8988T (cell line): ENCODE results near the gene RAPGEF5.

ENCODE experiments used
- DNase-seq: peaks from one replicate; pipeline ENCODE4 v3.0.0; 2011

The RAPGEF5 gene

DNA sequence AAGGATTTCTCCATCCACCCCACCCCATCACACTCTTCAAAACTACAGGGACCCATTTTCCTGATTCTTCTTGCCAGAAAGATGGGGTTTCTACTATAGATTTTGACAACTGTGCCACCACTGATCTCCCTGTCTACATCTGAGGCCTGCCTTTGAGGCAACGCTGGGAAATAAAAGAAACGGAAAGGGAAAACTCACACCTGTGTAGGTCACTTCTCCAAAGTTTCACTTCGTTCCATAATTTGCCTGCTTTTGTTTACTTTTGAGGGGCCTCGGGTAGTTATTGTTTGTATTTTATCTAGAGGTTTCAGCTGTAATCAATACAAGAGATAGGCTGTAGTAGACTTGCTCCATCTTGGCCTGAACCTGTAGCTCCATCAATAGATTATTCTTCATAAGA lies 56.1 kb downstream of the RAPGEF5 start:
- DNase-seq = no peak

- DNase-seq = no peak
Observed at GRCh38 chr7:22296916-22297315, 60.0 kb downstream of the RAPGEF5 start.

GRCh38 chr7:22296265-22296566 lies 60.7 kb downstream of the RAPGEF5 start:
- no peak for DNase-seq

DNA sequence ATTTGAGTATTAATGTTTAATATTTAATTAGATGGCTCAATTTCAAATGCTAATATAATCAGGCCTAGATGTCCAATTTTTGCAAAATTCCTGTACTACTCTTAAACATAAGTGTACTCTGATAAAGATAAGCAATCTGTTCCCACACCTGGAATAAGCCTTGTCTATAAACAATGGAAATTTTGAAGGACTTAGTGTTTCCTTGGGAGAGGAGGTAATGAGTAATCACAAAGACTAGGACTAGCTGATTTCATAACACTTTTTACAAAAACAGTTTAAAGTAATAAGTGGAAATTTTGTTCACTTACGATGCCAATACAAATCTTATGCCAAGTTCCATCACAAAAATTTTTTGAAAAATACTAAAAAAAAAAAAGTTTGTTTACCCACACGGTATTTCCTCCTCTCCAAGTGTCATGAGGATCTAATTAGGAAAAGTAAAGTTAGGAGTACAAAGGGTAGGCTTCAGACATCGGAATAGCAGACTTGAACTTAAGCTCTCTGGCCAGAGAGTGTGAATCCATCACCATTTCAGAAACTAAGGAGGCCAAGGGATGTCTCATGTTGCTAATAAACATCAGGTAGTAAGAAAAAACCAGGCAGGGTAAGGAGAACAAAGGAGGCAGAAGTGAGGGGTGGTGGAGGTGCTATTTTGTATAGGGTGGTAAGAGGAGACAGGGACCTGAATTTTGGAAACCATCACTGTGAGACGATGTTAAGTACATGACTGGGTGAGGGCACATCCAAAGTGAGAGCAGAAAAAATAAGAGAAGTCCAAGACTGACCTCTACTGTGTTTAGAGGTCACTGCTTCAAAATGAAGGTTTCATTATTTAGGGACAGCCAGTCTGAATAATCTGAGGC lies 61.3 kb downstream of the RAPGEF5 start:
- DNase-seq = no peak

GRCh38 chr7:22292531-22292930 lies 64.4 kb downstream of the RAPGEF5 start:
- no peak for DNase-seq

DNA sequence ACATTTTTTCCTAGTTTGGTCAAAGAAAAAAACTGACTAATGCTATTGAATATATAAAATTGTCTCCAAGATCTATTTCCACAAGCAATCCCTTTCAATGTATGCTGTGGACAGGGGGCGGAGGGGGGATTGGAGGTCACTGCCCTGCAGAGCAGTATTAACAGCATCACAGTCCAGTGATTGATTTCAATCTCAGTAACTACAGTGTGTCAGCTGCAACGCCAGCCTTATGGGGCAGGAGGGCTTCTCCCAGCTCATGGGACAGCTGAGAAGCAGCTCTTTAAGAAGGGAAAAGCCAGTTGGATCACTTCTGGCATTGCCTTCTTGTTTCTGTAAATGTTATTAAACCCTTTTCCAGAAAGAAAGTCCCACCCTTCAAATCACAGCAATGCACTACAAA lies 65.0 kb downstream of the RAPGEF5 start:
- no peak for DNase-seq

- DNase-seq = no peak
Observed at GRCh38 chr7:22288202-22288601, 68.8 kb downstream of the RAPGEF5 start.

DNA sequence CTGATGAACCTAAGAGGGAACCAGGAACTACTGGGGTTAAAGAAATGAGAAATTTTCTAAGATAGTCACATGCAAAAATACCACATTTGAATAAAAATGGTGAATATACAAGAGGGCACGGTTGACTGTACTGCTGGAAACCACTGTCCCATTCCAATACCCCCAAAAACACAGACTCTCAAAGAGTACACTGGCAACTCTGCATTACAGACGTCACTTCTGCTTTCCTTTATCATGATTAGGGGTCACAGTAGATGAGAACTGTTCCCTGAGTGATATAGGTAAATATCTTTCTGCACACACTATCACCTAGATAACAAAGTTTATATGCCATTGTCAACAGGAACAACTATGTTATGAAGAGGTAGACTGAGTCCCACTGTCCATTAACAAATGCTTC lies 69.5 kb downstream of the RAPGEF5 start:
- DNase-seq = no peak

DNA sequence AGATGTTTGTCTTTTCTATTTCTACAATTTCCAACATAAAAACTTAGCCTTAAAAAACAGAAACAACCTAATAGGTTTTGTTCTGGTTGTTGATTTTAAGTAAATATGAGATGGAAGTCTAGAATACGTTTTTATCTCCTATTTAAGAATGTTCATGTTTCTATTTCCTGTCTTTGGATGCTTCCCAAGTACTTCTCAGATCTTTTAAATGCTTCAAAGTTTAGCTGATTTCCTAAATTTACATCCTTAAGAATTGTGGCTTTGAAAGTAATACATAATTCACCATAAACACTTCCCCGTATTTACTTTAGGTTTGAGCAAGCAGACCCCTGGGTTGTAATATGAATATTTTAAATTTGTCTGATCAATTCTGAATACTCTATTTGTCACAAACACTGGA lies 70.5 kb downstream of the RAPGEF5 start:
- no peak for DNase-seq

DNA sequence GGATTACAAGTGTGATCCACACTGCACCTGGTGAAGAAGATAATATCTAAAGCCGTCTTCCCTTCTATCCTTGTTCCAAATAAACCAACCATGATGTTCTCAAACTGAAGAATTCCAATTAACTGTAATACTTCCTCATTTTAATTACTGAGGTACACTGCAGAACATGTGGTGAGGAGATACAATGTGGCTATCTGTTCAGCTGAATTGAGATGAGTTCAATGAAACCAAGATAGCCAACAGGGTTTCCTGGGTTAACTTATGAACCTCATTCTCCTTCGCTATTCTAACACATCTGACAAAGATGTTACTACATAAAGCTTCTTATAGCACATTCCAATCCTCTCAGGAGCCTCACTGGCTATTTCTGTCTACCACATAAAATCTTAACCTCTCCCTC lies 75.5 kb downstream of the RAPGEF5 start:
- no peak for DNase-seq

GRCh38 chr7:22280031-22280430 lies 76.9 kb downstream of the RAPGEF5 start:
- no peak for DNase-seq

- no peak for DNase-seq
Observed at GRCh38 chr7:22278660-22279059, 78.3 kb downstream of the RAPGEF5 start.

DNA sequence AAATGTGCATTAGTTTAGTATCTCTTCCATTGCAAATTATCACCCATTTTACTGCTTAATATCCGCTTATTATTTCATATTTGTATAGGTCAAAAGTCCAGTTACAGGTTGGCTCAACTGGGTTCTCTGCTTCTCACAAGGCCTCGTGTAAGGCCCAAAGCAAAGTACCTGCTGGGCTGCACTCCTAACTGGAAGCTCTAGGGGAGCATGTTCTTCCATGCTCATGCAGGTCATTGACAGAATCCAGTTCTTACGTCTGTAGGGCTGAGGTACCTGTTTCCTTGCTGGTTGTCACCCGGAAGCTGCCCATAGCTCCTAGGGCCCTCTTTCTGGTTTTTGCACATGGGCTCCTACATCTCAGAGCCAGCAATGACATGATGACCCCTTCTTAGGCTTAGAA lies 79.6 kb downstream of the RAPGEF5 start:
- DNase-seq = no peak

GRCh38 chr7:22275661-22276060 lies 81.3 kb downstream of the RAPGEF5 start:
- no peak for DNase-seq

DNA sequence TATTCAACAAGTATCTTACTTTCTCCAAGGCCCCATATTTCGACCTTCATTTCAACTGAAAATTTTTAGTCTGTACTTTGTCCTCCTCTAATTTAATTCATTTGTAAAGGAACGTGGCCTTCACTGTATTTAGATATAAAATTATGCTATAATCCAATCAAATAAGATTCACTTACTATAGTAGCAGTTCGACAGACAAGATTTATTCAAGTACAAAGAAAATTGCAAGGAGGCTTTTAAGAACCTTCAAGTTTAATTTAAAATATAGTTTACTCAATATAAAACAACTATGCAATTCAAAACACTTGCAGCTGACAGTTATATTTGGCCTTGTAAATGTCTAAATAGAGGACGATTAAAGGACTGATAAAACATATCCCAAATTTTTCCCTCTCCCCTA lies 85.6 kb downstream of the RAPGEF5 start:
- DNase-seq = no peak

DNA sequence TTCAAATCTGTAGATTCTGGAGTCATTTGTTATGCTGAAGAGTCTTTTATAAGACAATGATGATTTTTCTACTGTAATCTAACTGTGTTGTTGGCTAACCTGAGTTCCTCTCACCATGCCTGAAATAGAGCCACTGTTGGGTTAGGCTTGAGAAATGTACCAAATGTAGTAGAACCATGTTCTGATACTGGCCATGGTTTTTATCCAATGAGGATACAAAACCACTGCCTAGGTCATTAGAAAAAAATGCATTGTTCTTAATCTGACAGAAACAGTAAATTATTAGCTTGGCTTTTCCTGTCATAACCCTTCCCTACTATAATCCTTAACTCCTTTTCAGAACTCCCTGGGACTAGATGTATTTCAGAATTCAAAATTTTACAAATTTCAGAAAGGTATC lies 86.6 kb downstream of the RAPGEF5 start:
- no peak for DNase-seq

GRCh38 chr7:22269963-22270362 lies 87.0 kb downstream of the RAPGEF5 start:
- DNase-seq = no peak

DNA sequence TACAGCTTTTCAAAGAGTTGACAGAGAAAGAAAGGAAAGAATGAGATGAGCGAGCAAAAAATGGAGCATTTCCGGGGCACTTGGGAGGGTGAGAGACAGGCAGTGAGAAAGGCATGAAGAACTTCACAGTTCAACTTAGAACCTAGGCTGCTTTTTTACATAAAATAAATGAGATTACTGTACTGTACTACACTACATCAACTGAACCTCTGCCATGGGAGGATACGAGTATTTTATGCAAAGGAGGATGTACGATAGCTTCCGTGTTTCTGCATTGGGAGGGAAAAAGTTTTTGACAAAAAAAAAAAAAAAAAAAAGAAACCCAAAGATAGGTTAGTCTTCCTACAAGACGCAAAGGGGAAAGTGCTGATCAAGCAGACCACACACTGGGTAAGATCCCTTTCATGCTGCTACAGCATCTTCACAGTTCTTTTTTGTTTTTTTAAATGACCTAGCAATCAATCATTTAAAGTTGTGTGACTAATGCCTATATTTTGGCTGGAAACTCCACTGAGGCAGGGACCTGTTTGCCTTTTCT lies 88.0 kb downstream of the RAPGEF5 start:
- DNase-seq = no peak

DNA sequence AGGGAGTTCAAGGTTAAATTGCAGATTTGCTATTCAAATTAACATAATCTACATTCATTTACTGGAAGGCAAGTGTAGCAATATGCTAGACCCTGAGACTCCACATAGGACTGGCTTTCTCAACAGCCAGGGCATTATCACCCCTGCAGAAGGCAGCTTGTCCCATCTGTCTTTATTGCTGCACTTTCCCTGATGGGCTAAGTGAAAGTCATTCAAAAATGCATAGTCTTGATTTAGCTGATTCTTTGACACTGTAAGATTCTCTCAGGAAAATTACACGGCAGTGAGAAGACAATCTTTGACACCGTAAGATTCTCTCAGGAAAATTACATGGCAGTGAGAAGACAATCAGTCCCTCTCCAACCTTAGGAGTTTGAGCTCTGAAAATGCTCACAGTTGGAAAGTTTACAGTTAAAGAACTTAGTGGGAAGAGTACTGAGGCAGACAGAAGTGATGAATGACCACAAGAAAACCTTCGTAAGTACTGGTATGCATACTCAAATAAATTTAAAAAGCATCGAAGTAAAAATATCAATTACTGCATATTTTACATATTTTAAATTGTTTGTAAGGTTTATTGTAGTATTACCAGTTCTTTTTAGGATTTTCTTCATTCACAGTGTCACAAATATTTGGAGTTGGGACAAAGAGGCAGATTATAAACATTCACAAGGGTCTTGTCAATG lies 88.9 kb downstream of the RAPGEF5 start:
- DNase-seq = no peak

DNA sequence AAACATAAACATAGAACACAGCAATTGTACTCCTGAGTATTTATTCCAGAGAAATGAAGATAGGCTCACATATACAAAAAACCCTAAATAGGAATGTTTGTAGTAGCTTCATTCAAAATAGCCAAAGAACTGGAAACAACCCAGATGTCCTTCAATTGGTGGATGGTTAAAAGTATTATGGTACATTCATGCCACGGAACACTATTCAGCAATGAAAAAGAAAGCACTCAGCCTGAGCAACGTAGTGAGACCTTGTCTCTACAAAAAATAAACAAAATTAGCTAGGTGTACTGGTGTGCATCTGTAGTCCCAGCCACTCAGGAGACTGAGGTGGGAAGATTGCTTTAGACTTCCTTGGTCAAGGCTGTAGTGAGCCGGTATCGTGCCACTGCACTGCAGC lies 94.4 kb downstream of the RAPGEF5 start:
- no peak for DNase-seq

- no peak for DNase-seq
Observed at GRCh38 chr7:22256541-22257096, 100.3 kb downstream of the RAPGEF5 start.

DNA sequence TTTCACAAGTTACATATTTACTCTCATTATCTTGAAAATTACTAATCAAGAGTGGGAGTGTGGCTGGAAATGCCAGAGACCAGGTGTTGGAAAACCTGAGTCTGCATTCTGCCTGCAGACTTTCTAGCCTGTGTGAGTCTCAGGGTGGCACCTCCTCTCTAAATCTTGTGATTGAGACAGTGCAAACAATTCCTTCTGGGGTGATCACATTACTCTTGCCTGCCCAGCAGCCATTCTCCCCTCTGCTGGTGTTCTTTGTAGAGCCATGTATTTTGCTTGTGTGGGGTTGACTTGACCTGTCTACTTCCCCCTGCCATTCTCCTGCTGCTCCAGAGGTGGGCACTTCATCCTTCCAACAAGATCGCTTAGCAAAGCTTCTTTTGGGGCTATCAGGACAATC lies 101.1 kb downstream of the RAPGEF5 start:
- DNase-seq = no peak

GRCh38 chr7:22255342-22255741 lies 101.6 kb downstream of the RAPGEF5 start:
- DNase-seq = no peak

- DNase-seq = no peak
Observed at GRCh38 chr7:22252936-22253536, 103.9 kb downstream of the RAPGEF5 start.
